GM12878 (cell line): ENCODE measurements around the gene UQCC2. TPM values are rescaled to one million over a fixed set of nuclear protein-coding genes. Genes with fewer than 3 reads are reported as not detected.
A peak's percentile ranks its signal among the peaks of the same experiment; 100 is the strongest.

ENCODE experiments used
- ATAC-seq: fragments of 200-7000 bp; cut with Tn5 transposase; 3 replicates; pipeline ENCODE4 v1.9.1; 2020; ENCODE audit warnings: mild to moderate bottlenecking, moderate library complexity
- BruUV-seq: library from RNA; stranded (reverse); fragments of 400-500 nt; replicated peaks from 2 replicates; lab custom pipeline; 2021; lab: Mats Ljungman, UMichigan
- CTCF ChIA-PET: fragments of 300-600 bp; sonication (Branson Sonifier 250); formaldehyde crosslinking; extraction: SDS; loops from one replicate; lab custom pipeline; 2021; ENCODE audit warnings: inconsistent platforms; lab: Yijun Ruan, JAX
- POLR2A ChIA-PET: fragments of 350-600 bp; formaldehyde crosslinking; extraction: SDS; loops from one replicate; lab custom pipeline; 2021; ENCODE audit warnings: inconsistent platforms; lab: Charles Lee
- RAD21 ChIA-PET: fragments of 300-600 bp; sonication (Branson Sonifier 250); formaldehyde crosslinking; loops from one replicate; lab custom pipeline; 2023; ENCODE audit warnings: antibody characterized with exemption; ENCODE audit not compliant: unreplicated experiment; lab: Charles Lee
- SMC1A ChIA-PET: fragments of 300-600 bp; sonication (Branson Sonifier 250); formaldehyde crosslinking; loops from one replicate; lab custom pipeline; 2023; ENCODE audit not compliant: unreplicated experiment, uncharacterized antibody; lab: Charles Lee
- DNase-seq: peaks from one replicate; pipeline ENCODE4 v3.0.0-alpha.2; 2011; ENCODE audit warnings: low read depth, low spot score
- FAIRE-seq: peaks from 3 replicates; lab custom pipeline; 2011; peaks lifted over from hg19 to GRCh38; lab: Jason Lieb, UNC
- H2AFZ ChIP-seq: 2 replicates; pipeline ENCODE4 v1.6.0; 2011; ENCODE audit warnings: low read depth, low read length, control low read depth; ENCODE audit not compliant: control insufficient read depth
- H3K27ac ChIP-seq: 2 replicates; pipeline ENCODE4 v1.5.1; 2011; ENCODE audit warnings: control low read depth; ENCODE audit not compliant: control insufficient read depth, insufficient read depth
- H3K27me3 ChIP-seq, 2 experiments: replicated peaks in 1 of 2; 2 replicates each; pipeline versions ENCODE4 v1.6.0 to v1.6.1; 2011; ENCODE audit warnings: low read length in 1 of 2; ENCODE audit not compliant: control insufficient read depth in 2 of 2, insufficient read depth in 2 of 2
- H3K36me3 ChIP-seq, 2 experiments: 2 replicates each; pipeline ENCODE4 v1.5.1; 2011; ENCODE audit warnings: low read length in 1 of 2; ENCODE audit not compliant: control insufficient read depth in 2 of 2, insufficient read depth in 2 of 2
- H3K4me1 ChIP-seq: 2 replicates; pipeline ENCODE4 v1.6.1; 2011; ENCODE audit warnings: mild to moderate bottlenecking, low read length, moderate library complexity, mixed read lengths; ENCODE audit not compliant: control insufficient read depth, insufficient read depth
- H3K4me2 ChIP-seq: 2 replicates; pipeline ENCODE4 v1.6.0; 2011; ENCODE audit warnings: control low read depth; ENCODE audit not compliant: control insufficient read depth, insufficient read depth
- H3K4me3 ChIP-seq: fragments of 200-600 bp; sonication (generic); 2 replicates; pipeline ENCODE4 v1.5.1; 2016
- H3K79me2 ChIP-seq: 2 replicates; pipeline ENCODE4 v1.6.0; 2011; ENCODE audit warnings: low read length; ENCODE audit not compliant: control insufficient read depth, insufficient read depth
- H3K9ac ChIP-seq: 2 replicates; pipeline ENCODE4 v1.8.0; 2011; ENCODE audit warnings: low read length, control low read depth, mixed read lengths; ENCODE audit not compliant: control insufficient read depth, insufficient read depth
- H3K9me3 ChIP-seq: replicated peaks from 3 replicates; pipeline ENCODE4 v1.5.1; 2011; ENCODE audit warnings: mild to moderate bottlenecking, low read length; ENCODE audit not compliant: control insufficient read depth, insufficient read depth
- H4K20me1 ChIP-seq: 2 replicates; pipeline ENCODE4 v1.6.0; 2011; ENCODE audit not compliant: control insufficient read depth, insufficient read depth
- EP300 ChIP-seq, 2 experiments: fragments of 150-350 bp in 1 of 2; IDR thresholded peaks; 2 replicates each; pipeline ENCODE4 v1.6.1; 2011 to 2012; ENCODE audit warnings: low read depth in 2 of 2, low read length in 2 of 2, borderline replicate concordance in 1 of 2, improper control_type of control experiment in 1 of 2, inconsistent platforms in 1 of 2; ENCODE audit not compliant: control insufficient read depth in 1 of 2
- IKZF2 ChIP-seq, 2 experiments: fragments of 450-650 bp; IDR thresholded peaks; 2 replicates each; pipeline ENCODE4 v1.6.1; 2017; ENCODE audit warnings: mild to moderate bottlenecking in 2 of 2, moderate library complexity in 2 of 2
- KAT2A ChIP-seq: conservative IDR thresholded peaks from 2 replicates; pipeline ENCODE4 v1.6.1; 2011; ENCODE audit warnings: low read depth, low read length; ENCODE audit not compliant: control insufficient read depth
- NFXL1 ChIP-seq: fragments of 450-650 bp; IDR thresholded peaks from 2 replicates; pipeline ENCODE4 v1.6.1; 2017; ENCODE audit warnings: antibody characterized with exemption, mild to moderate bottlenecking, borderline replicate concordance
- PAX5 ChIP-seq: IDR thresholded peaks from 2 replicates; pipeline ENCODE4 v1.6.1; 2011; ENCODE audit warnings: low read depth, low read length, borderline replicate concordance
- PML ChIP-seq: IDR thresholded peaks from 2 replicates; pipeline ENCODE4 v1.6.1; 2012; ENCODE audit warnings: low read length, inconsistent platforms
- RAD21 ChIP-seq: IDR thresholded peaks from 2 replicates; pipeline ENCODE4 v1.6.1; 2011; ENCODE audit warnings: mild to moderate bottlenecking, low read depth, low read length, moderate library complexity; ENCODE audit not compliant: insufficient read depth
- whole genome bisulfite sequencing: methylation state at CpG from one replicate; pipeline ENCODE4 v1.1.6; 2016; ENCODE audit warnings: low lambda C conversion rate; ENCODE audit not compliant: insufficient replicate concordance, insufficient coverage; ENCODE audit errors: missing lambda C conversion rate; 5-methylcytosine and 5-hydroxymethylcytosine counted together
- in situ Hi-C: fragments of 300-500 bp; cut with MboI; formaldehyde crosslinking; loops from 9 replicates; pipeline ENCODE4 v1.14.3; 2018; ENCODE audit warnings: mixed read lengths
- intact Hi-C: fragments of 100-400 bp; cut with micrococcal nuclease; formaldehyde crosslinking; loops from one replicate; pipeline ENCODE4 v1.14.2; 2022; ENCODE audit not compliant: unreplicated experiment
- polyA plus RNA-seq, 11 experiments: library from polyadenylated mRNA; depleted of rRNA in 4 of 11; unstranded in 6 of 11; stranded (reverse) in 5 of 11; fragments of >200 nt; fragmentation: Nextera tagmentation in 4 of 11; fragmentation: Illumina TruSeq in 1 of 11; extraction: Ambion mirVana in 4 of 11; extraction: Trizol in 1 of 11; gene quantifications; 1 replicate in 1 of 11; 2 replicates in 10 of 11; pipeline versions ENCODE4 v1.2.1 to v1.2.3, GENCODE V29; 2011 to 2016; ENCODE audit warnings: inconsistent platforms in 2 of 11, missing spikeins in 2 of 11, low read depth in 1 of 11
- total RNA-seq, 4 experiments: library from RNA; depleted of rRNA in 3 of 4; stranded (reverse); fragments of >200 nt in 3 of 4; fragmentation: Illumina TruSeq in 1 of 4; extraction: Trizol in 1 of 4; gene quantifications; 2 replicates each; pipeline versions ENCODE4 v1.2.1 to v1.2.3, GENCODE V29; 2013 to 2021

The UQCC2 gene
- total and polyA plus RNA-seq, 10 of the 15 experiments (the other 5 are each of a cell fraction or from before 2014, with no cell fraction given) = 40.6 to 478 (median 71.2) TPM

GRCh38 chr6:33755070-33755869 is 43.8 kb upstream of the UQCC2 start:
- in situ Hi-C loops (no loop called here), intact Hi-C loops (no loop called here)
- WGBS = 11% methylated on average over 12 of the region's 13 CpGs
- Histone ChIP-seq H3K79me2 (no peaks in the 10 kb centered on the region), H3K4me1 (peaks cover 11% of the 10 kb centered on the region), H3K36me3 (no peaks in the 10 kb centered on the region), H2AFZ (no peak overlapping the region), H3K9ac (no peak overlapping the region), H3K27me3 (no peaks in the 10 kb centered on the region; a peak in 1 of 4 replicates), H4K20me1 (no peaks in the 10 kb centered on the region), H3K4me3 (no peak overlapping the region), H3K27ac (no peak overlapping the region), H3K9me3 (no peaks in the 10 kb centered on the region), H3K4me2 (no peak overlapping the region)
- no TSS peak for BruUV-seq
- no peak for DNase-seq
- no peak for ATAC-seq
- FAIRE-seq = no peak
- no peak for TF ChIP-seq NFXL1
- no peak for TF ChIP-seq RAD21
- TF ChIP-seq KAT2A = no peak
- no peak for TF ChIP-seq IKZF2 (IDR thresholded peaks at IDR 0.05)
- no peak for TF ChIP-seq EP300 (IDR thresholded peaks at IDR 0.05; ENCODE audit: borderline replicate concordance in 1 of 2, control insufficient read depth in 1 of 2, low read depth in 2 of 2, low read length in 2 of 2)
- peak; percentile 68; the same call in 1 of the 2 replicates for TF ChIP-seq PAX5
- no peak for TF ChIP-seq PML
- ChIA-PET CTCF (interaction anchor here (1.8 to 7.1 kb wide), 2 partner anchors 12 to 14 kb away, joined by 8 to 40 read pairs; no protein-coding TSS in a partner anchor), RAD21 (no interaction called here), POLR2A (no interaction called here), SMC1A (interaction anchor here (1.0 kb wide), 1 partner anchor 244 kb away, joined by 3 read pairs; no protein-coding TSS in a partner anchor)
